Activated CD8-positive, alpha-beta memory T cell treated with anti-CD3 and anti-CD28 coated beads for 24 hours (primary cell): Measurements from ENCODE around the gene TACC3.
"Not testable (repeated sequence)": the region's sequence is repeated elsewhere in the genome, so short reads cannot be mapped to it uniquely, and the experiment has no call there.

ENCODE experiments used
- DNase-seq: peaks from one replicate; pipeline ENCODE4 v3.0.0-alpha.2; 2020

TACC3 gene

GRCh38 chr4:1721003-1721665, at the start of gene TACC3, which contains the start of gene TMEM129:
Gene TACC3, plus strand, starts transcription at chr4:1721521. Its CDS starts 1,901 bp downstream, at chr4:1723422.
Gene TMEM129, minus strand, starts transcription at chr4:1721323. Its CDS starts 486 bp downstream, at chr4:1720837.
- peak; percentile 96 for DNase-seq

GRCh38 chr4:1673671-1674070, 47.6 kb upstream of the TACC3 start:
- no peak for DNase-seq

GRCh38 chr4:1674682-1675081, 46.6 kb upstream of the TACC3 start:
- DNase-seq = no peak

GRCh38 chr4:1675136-1675801, 46.1 kb upstream of the TACC3 start:
- no peak for DNase-seq

GRCh38 chr4:1675802-1676137, 45.6 kb upstream of the TACC3 start:
- DNase-seq = no peak

- DNase-seq = no peak
These were observed 44.5 kb upstream of the TACC3 start for GRCh38 chr4:1676605-1677525.

- no peak for DNase-seq
These were observed 43.1 kb upstream of the TACC3 start for GRCh38 chr4:1678244-1678643.

- DNase-seq = no peak
These were observed 38.5 kb upstream of the TACC3 start for GRCh38 chr4:1682860-1683259.

GRCh38 chr4:1683261-1683735, 38.0 kb upstream of the TACC3 start:
- no peak for DNase-seq

- peak; percentile 79 for DNase-seq
These were observed 37.4 kb upstream of the TACC3 start, which contains the start of gene FAM53A for GRCh38 chr4:1683736-1684505. Gene FAM53A, minus strand, starts transcription at chr4:1684313. Its CDS starts 15,572 bp downstream, at chr4:1668741.

- peak; percentile 99 for DNase-seq
These were observed 36.7 kb upstream of the TACC3 start for GRCh38 chr4:1684506-1685234.

GRCh38 chr4:1685235-1686150, 35.8 kb upstream of the TACC3 start:
- DNase-seq = no peak

GRCh38 chr4:1686440-1687036, 34.8 kb upstream of the TACC3 start:
- no peak for DNase-seq

GRCh38 chr4:1690698-1691097, 30.6 kb upstream of the TACC3 start:
- no peak for DNase-seq

GRCh38 chr4:1691737-1692373, 29.5 kb upstream of the TACC3 start:
- DNase-seq = no peak

GRCh38 chr4:1693131-1693896, 28.0 kb upstream of the TACC3 start:
- DNase-seq = peak; percentile 84

GRCh38 chr4:1695913-1696312, 25.4 kb upstream of the TACC3 start:
- DNase-seq = no peak

- not testable (repeated sequence) for DNase-seq
These were observed 19.6 kb upstream of the TACC3 start for GRCh38 chr4:1701671-1702070.

GRCh38 chr4:1703867-1704266, 17.5 kb upstream of the TACC3 start:
- no peak for DNase-seq
